Measurements from ENCODE around the gene AKT3.

Gene AKT3

DNA sequence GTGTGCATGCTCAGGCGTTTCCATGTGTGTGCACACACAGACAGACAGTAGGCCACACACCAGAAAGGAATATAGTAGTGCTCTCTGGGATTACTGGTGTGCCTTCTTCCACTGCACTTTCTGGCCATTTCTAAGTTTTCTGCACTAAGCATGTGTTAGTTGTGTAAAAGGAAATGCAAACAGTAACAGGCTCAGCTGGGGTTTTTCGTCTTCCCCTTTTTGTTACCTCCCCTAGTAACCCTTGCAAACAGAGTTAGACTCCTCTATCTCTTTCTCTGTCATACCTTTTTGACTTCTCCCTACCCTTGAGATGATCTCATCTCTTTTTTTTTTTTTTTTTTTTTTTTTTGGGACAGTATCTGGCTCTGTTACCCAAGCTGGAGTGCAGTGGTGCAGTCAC lies 398.0 kb downstream of the AKT3 start:
- Histone ChIP-seq H3K27me3 (ENCODE audit: control insufficient read depth in 1 of 2, insufficient read depth in 2 of 2, low read length in 2 of 2) (no peaks in the 10 kb centered on the region), H3K9ac (ENCODE audit: low read length in 2 of 2) (no peak overlapping the region), H3K4me3 (ENCODE audit: low read length in 2 of 2) (no peak overlapping the region), H3K27ac (ENCODE audit: low read length) (no peak overlapping the region), H3K36me3 (ENCODE audit: control insufficient read depth in 2 of 2, insufficient read depth in 2 of 2, low read length in 2 of 2) (peaks cover 0 to 5% of the 10 kb centered on the region in 2 donors), H3K4me1 (ENCODE audit: control insufficient read depth, insufficient read depth, low read length) (no peaks in the 10 kb centered on the region), H3K9me3 (ENCODE audit: control insufficient read depth in 2 of 2, low read length in 2 of 2) (no peaks in the 10 kb centered on the region)

- Histone ChIP-seq H3K9me3 (ENCODE audit: control insufficient read depth in 2 of 2, low read length in 2 of 2) (no peaks in the 10 kb centered on the region), H3K4me1 (ENCODE audit: control insufficient read depth, insufficient read depth, low read length) (no peaks in the 10 kb centered on the region), H3K9ac (ENCODE audit: low read length in 2 of 2) (no peak overlapping the region), H3K36me3 (ENCODE audit: control insufficient read depth in 2 of 2, insufficient read depth in 2 of 2, low read length in 2 of 2) (no peaks in the 10 kb centered on the region), H3K27ac (ENCODE audit: low read length) (no peak overlapping the region), H3K4me3 (ENCODE audit: low read length in 2 of 2) (no peak overlapping the region), H3K27me3 (ENCODE audit: control insufficient read depth in 1 of 2, insufficient read depth in 2 of 2, low read length in 2 of 2) (no peaks in the 10 kb centered on the region)
Observed at GRCh38 chr1:243449373-243449772, 400.7 kb downstream of the AKT3 start.

GRCh38 chr1:243447844-243448243 lies 402.2 kb downstream of the AKT3 start:
- Histone ChIP-seq H3K36me3 (ENCODE audit: control insufficient read depth in 2 of 2, insufficient read depth in 2 of 2, low read length in 2 of 2) (no peaks in the 10 kb centered on the region), H3K27ac (ENCODE audit: low read length) (no peak overlapping the region), H3K4me1 (ENCODE audit: control insufficient read depth, insufficient read depth, low read length) (no peaks in the 10 kb centered on the region), H3K9me3 (ENCODE audit: control insufficient read depth in 2 of 2, low read length in 2 of 2) (no peaks in the 10 kb centered on the region), H3K4me3 (ENCODE audit: low read length in 2 of 2) (no peak overlapping the region), H3K27me3 (ENCODE audit: control insufficient read depth in 1 of 2, insufficient read depth in 2 of 2, low read length in 2 of 2) (no peaks in the 10 kb centered on the region), H3K9ac (ENCODE audit: low read length in 2 of 2) (no peak overlapping the region)

DNA sequence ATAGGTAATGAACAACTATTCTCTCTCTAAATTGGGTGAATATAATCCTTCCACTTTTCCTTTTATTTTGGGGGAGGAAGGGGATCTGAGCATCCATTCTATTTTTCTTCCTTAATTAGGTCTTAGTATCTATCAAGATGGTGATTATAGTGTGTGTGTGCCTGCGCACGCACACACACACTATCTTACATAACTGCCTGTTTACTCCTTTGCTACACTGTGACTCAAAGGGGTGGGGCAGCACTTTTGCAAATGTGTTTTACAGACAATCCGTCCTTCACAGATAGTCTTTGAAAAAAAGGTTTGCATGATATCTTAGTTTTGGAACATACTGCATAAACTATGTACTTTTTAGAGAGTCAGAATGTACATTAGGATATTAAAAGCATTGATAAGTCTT lies 402.7 kb downstream of the AKT3 start:
- no peak overlapping the region for H3K9ac ChIP-seq (ENCODE audit: low read length in 2 of 2)
- H3K27ac ChIP-seq (ENCODE audit: low read length), result no peak overlapping the region
- no peaks in the 10 kb centered on the region for H3K4me1 ChIP-seq (ENCODE audit: control insufficient read depth, insufficient read depth, low read length)
- no peaks in the 10 kb centered on the region for H3K27me3 ChIP-seq (ENCODE audit: control insufficient read depth in 1 of 2, insufficient read depth in 2 of 2, low read length in 2 of 2)
- H3K9me3 ChIP-seq (ENCODE audit: control insufficient read depth in 2 of 2, low read length in 2 of 2), result no peaks in the 10 kb centered on the region
- no peaks in the 10 kb centered on the region for H3K36me3 ChIP-seq (ENCODE audit: control insufficient read depth in 2 of 2, insufficient read depth in 2 of 2, low read length in 2 of 2)
- no peak overlapping the region for H3K4me3 ChIP-seq (ENCODE audit: low read length in 2 of 2)

DNA sequence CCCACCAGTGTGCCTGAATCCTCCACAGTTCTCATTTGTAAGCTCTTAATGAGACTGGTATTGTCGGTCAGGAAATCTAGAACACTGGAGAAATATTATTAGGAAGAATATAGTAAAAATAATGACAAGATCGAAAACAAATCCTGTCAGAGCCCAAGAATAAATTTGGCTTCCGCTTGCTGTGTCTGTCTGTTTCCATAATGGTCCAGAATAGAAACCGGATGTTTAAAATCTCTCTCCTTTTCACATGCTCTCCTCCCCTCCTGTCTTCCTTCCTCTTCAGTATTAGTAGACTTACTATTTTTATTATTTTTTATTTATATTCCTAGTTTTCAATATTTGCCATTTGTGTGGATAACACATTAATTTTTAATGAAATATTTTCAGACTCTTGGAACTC lies 406.5 kb downstream of the AKT3 start:
- Histone ChIP-seq H3K36me3 (ENCODE audit: control insufficient read depth in 2 of 2, insufficient read depth in 2 of 2, low read length in 2 of 2) (no peaks in the 10 kb centered on the region), H3K4me3 (ENCODE audit: low read length in 2 of 2) (no peak overlapping the region), H3K9me3 (ENCODE audit: control insufficient read depth in 2 of 2, low read length in 2 of 2) (no peaks in the 10 kb centered on the region), H3K4me1 (ENCODE audit: control insufficient read depth, insufficient read depth, low read length) (no peaks in the 10 kb centered on the region), H3K27ac (ENCODE audit: low read length) (no peak overlapping the region), H3K27me3 (ENCODE audit: control insufficient read depth in 1 of 2, insufficient read depth in 2 of 2, low read length in 2 of 2) (no peaks in the 10 kb centered on the region), H3K9ac (ENCODE audit: low read length in 2 of 2) (no peak overlapping the region)

DNA sequence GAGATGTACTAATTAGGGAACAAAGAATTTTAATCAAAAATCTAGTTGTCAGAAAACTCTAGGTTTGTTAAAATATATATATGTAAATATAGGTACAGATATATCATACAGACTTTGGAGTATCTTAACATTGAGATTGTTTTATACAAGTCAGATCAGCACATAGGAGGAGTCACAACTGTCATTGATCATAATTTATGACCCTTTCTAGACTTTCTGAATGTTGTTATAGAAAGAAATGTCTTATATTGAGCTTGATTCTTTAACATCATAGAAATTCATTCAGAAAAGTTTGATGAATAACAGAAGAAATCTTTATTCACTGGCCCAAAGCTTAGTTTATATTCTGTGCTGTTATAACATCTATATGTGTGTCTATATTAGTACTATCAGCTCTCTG lies 408.4 kb downstream of the AKT3 start:
- Histone ChIP-seq H3K4me1 (ENCODE audit: control insufficient read depth, insufficient read depth, low read length) (no peaks in the 10 kb centered on the region), H3K4me3 (ENCODE audit: low read length in 2 of 2) (no peak overlapping the region), H3K9me3 (ENCODE audit: control insufficient read depth in 2 of 2, low read length in 2 of 2) (no peaks in the 10 kb centered on the region), H3K27ac (ENCODE audit: low read length) (no peak overlapping the region), H3K9ac (ENCODE audit: low read length in 2 of 2) (no peak overlapping the region), H3K36me3 (ENCODE audit: control insufficient read depth in 2 of 2, insufficient read depth in 2 of 2, low read length in 2 of 2) (no peaks in the 10 kb centered on the region), H3K27me3 (ENCODE audit: control insufficient read depth in 1 of 2, insufficient read depth in 2 of 2, low read length in 2 of 2) (no peaks in the 10 kb centered on the region)

DNA sequence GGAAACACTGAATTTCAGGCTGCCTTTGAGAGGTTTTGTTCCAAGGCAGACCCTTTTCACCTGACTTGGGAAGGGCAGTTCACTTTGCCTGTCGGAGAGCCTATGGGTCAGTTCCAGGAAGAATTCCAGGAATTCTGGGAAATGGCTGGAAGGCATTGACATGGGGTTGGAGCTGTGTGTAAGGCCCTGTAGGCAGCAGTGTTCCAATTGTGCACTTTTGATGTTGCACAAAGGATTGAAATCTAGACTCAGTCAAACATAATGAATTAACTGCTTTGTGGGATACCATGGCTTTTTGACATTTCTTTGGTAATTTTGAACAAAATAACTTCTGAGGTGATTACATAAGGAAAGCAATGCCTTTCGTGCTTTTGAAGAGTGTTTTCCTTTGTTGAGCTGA lies 409.6 kb downstream of the AKT3 start:
- no peak overlapping the region for H3K4me3 ChIP-seq (ENCODE audit: low read length in 2 of 2)
- no peak overlapping the region for H3K27ac ChIP-seq (ENCODE audit: low read length)

DNA sequence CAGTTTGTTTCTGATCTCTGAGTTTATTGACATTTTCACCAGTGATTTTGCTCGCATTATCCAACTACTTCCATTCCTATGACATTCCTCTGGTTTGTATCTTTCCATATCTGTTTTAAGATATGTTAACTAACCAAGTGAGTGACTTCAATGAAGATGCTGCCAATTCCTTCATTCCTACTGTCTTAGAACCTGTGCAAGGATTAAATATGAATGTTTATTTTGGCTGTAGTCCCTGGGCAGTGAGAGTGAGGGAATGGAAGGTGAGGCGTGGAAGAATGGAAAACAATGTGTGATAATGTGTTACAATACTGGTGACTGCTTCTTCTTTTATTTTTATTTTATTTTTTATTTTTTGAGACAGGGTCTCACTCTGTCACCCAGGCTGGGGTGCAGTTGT lies 411.2 kb downstream of the AKT3 start:
- Histone ChIP-seq H3K9ac (ENCODE audit: low read length in 2 of 2) (no peak overlapping the region), H3K36me3 (ENCODE audit: control insufficient read depth in 2 of 2, insufficient read depth in 2 of 2, low read length in 2 of 2) (no peaks in the 10 kb centered on the region), H3K27me3 (ENCODE audit: control insufficient read depth in 1 of 2, insufficient read depth in 2 of 2, low read length in 2 of 2) (no peaks in the 10 kb centered on the region), H3K4me1 (ENCODE audit: control insufficient read depth, insufficient read depth, low read length) (no peaks in the 10 kb centered on the region), H3K27ac (ENCODE audit: low read length) (no peak overlapping the region), H3K9me3 (ENCODE audit: control insufficient read depth in 2 of 2, low read length in 2 of 2) (no peaks in the 10 kb centered on the region), H3K4me3 (ENCODE audit: low read length in 2 of 2) (no peak overlapping the region)

More for the DNA sequence above, 409.6 kb downstream of the AKT3 start:
- Histone ChIP-seq H3K36me3 (ENCODE audit: control insufficient read depth in 2 of 2, insufficient read depth in 2 of 2, low read length in 2 of 2) (no peaks in the 10 kb centered on the region), H3K4me1 (ENCODE audit: control insufficient read depth, insufficient read depth, low read length) (no peaks in the 10 kb centered on the region), H3K27me3 (ENCODE audit: control insufficient read depth in 1 of 2, insufficient read depth in 2 of 2, low read length in 2 of 2) (no peaks in the 10 kb centered on the region), H3K9ac (ENCODE audit: low read length in 2 of 2) (no peak overlapping the region), H3K9me3 (ENCODE audit: control insufficient read depth in 2 of 2, low read length in 2 of 2) (no peaks in the 10 kb centered on the region)
